ENCODE measurements around the gene ATG12.

- TF ChIP-seq EP300 (IDR thresholded peaks at IDR 0.05): no peak
- TF ChIP-seq, protein P1, sequence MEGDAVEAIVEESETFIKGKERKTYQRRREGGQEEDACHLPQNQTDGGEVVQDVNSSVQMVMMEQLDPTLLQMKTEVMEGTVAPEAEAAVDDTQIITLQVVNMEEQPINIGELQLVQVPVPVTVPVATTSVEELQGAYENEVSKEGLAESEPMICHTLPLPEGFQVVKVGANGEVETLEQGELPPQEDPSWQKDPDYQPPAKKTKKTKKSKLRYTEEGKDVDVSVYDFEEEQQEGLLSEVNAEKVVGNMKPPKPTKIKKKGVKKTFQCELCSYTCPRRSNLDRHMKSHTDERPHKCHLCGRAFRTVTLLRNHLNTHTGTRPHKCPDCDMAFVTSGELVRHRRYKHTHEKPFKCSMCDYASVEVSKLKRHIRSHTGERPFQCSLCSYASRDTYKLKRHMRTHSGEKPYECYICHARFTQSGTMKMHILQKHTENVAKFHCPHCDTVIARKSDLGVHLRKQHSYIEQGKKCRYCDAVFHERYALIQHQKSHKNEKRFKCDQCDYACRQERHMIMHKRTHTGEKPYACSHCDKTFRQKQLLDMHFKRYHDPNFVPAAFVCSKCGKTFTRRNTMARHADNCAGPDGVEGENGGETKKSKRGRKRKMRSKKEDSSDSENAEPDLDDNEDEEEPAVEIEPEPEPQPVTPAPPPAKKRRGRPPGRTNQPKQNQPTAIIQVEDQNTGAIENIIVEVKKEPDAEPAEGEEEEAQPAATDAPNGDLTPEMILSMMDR (IDR thresholded peaks at IDR 0.05): peak in 1 of 4 experiments; percentile 21
Observed at GRCh38 chr5:115888027-115888426, 46.7 kb upstream of the ATG12 start.
